ENCODE measurements around the gene DDX10. TPM values are rescaled to one million over a fixed set of nuclear protein-coding genes. Genes with fewer than 3 reads are reported as not detected.

Gene DDX10
- total RNA-seq, 1 experiment from 2014 or later: 48.3 TPM

DNA sequence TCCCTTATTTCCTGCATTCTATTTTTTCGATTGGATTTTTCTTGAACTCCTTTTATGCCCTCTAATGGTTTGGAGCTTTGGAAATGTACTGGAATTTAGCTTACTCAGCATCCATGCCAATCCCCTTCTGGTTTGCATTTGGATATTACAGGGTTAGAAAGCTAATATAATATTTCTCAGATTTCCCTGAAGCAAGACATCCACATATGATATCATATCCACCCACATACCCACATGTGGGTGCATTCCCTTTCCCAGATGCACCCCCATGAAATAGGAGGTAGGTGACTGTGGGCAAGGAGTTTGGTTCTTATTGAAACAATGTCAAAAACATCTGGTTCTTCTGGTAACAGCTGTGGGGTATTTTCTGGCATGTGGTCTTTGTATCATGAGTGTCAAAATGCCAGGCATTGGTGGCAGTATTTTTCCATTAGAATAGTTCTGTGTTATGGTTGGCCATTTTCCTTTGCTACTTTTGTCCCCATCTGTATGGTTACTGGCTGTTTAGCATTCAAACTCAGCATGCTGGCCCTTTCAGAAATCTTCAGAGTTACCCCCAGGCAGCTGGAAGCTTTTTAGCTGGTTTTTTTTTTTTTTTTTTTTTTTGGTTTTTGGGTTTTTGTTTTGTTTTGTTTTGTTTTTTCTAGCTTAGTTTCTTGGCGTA lies 32.7 kb upstream of the DDX10 start:
- Histone ChIP-seq H2BK5ac (ENCODE audit: insufficient read length, low read length) (no peak overlapping the region), H3K4me1 (ENCODE audit: insufficient read depth, low read length) (no peaks in the 10 kb centered on the region; the same call in 1 of the 2 replicates), H3K18ac (ENCODE audit: insufficient read length, low read depth, low read length) (no peak overlapping the region), H4K20me1 (ENCODE audit: control insufficient read depth, insufficient read depth, insufficient read length) (no peaks in the 10 kb centered on the region), H3K56ac (ENCODE audit: insufficient read length, low read depth, low read length) (no peak overlapping the region), H3K14ac (ENCODE audit: insufficient read depth, low read length) (no peak overlapping the region), H3K9ac (ENCODE audit: extremely low read depth, insufficient read length, low read length) (no peak overlapping the region), H2BK12ac (ENCODE audit: insufficient read length, low read depth, low read length) (no peak overlapping the region), H3K79me2 (ENCODE audit: insufficient read depth, low read length) (no peaks in the 10 kb centered on the region), H3K27me3 (ENCODE audit: insufficient read depth, low read length) (no peaks in the 10 kb centered on the region), H3K4ac (ENCODE audit: low read depth, low read length) (no peak overlapping the region), H2BK20ac (ENCODE audit: low read depth, low read length, poor library complexity, severe bottlenecking) (no peak overlapping the region), H3T11ph (ENCODE audit: low read length) (no peak overlapping the region), H3K79me1 (ENCODE audit: insufficient read depth, low read depth, low read length, poor library complexity, severe bottlenecking) (no peaks in the 10 kb centered on the region), H2BK15ac (ENCODE audit: low read depth, low read length) (no peak overlapping the region), H3K9me3 (ENCODE audit: control insufficient read depth, low read depth, low read length) (peaks cover 10% of the 10 kb centered on the region), H4K91ac (ENCODE audit: insufficient read length, low read depth, low read length) (no peak overlapping the region), H3K4me2 (ENCODE audit: insufficient read depth, insufficient read length, low read length) (no peak overlapping the region), H3K23me2 (ENCODE audit: insufficient read length, low read depth, low read length, poor library complexity, severe bottlenecking) (no peaks in the 10 kb centered on the region), H2AFZ (ENCODE audit: low read length) (no peak overlapping the region), H3K27ac (ENCODE audit: insufficient read length, low read depth, low read length) (no peak overlapping the region), H2BK120ac (ENCODE audit: low read depth, low read length, poor library complexity, severe bottlenecking) (no peak overlapping the region), H3K23ac (ENCODE audit: insufficient read length, low read depth, low read length) (no peak overlapping the region), H2AK5ac (ENCODE audit: insufficient read length, low read length) (no peak overlapping the region), H4K5ac (ENCODE audit: insufficient read length, low read depth, low read length) (no peak overlapping the region), H4K8ac (replicated peaks; ENCODE audit: insufficient read length, low read depth, low read length) (no peak overlapping the region)
- DNase-seq: no peak
- Mint-ChIP-seq H3K27ac (no peak overlapping the region; a peak in 1 of 7 replicates), H3K4me1 (peaks cover 14% of the 10 kb centered on the region in 2 experiments), H3K36me3 (ENCODE audit: insufficient read depth in 1 of 3, low read depth in 3 of 3) (peaks cover 0 to 17% (median 4%) of the 10 kb centered on the region in 3 experiments; a peak in 4 of 7 replicates), H3K4me3 (no peak overlapping the region), H3K27me3 (ENCODE audit: low read depth) (no peaks in the 10 kb centered on the region), H3K9me3 (peaks cover 15 to 18% of the 10 kb centered on the region in 2 experiments)
- TF ChIP-seq, protein P1, sequence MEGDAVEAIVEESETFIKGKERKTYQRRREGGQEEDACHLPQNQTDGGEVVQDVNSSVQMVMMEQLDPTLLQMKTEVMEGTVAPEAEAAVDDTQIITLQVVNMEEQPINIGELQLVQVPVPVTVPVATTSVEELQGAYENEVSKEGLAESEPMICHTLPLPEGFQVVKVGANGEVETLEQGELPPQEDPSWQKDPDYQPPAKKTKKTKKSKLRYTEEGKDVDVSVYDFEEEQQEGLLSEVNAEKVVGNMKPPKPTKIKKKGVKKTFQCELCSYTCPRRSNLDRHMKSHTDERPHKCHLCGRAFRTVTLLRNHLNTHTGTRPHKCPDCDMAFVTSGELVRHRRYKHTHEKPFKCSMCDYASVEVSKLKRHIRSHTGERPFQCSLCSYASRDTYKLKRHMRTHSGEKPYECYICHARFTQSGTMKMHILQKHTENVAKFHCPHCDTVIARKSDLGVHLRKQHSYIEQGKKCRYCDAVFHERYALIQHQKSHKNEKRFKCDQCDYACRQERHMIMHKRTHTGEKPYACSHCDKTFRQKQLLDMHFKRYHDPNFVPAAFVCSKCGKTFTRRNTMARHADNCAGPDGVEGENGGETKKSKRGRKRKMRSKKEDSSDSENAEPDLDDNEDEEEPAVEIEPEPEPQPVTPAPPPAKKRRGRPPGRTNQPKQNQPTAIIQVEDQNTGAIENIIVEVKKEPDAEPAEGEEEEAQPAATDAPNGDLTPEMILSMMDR (conservative IDR thresholded peaks at IDR 0.05): no peak
- WGBS (ENCODE audit: extremely low coverage, insufficient read length, low lambda C conversion rate): no CpG with 5 or more reads among the region's 2 CpGs
